Activated B cell treated with CpG ODN at 0.5 μM for 24 hours (primary cell): ENCODE results near the gene PGBD5. TPM values are rescaled to one million over a fixed set of nuclear protein-coding genes. Genes with fewer than 3 reads are reported as not detected.

ENCODE experiments used
- ATAC-seq: fragments of 200-7000 bp; cut with Tn5 transposase; one replicate; pipeline ENCODE4 v1.10.0; 2021; ENCODE audit warnings: low read depth, mild to moderate bottlenecking, moderate library complexity
- CTCF ChIA-PET: fragments of 350-600 bp; sonication (Branson Sonifier 250); formaldehyde crosslinking; loops from one replicate; lab custom pipeline; 2021; ENCODE audit warnings: antibody characterized with exemption; lab: Charles Lee
- POLR2A ChIA-PET: fragments of 350-600 bp; sonication (Branson Sonifier 250); formaldehyde crosslinking; loops from one replicate; lab custom pipeline; 2021; ENCODE audit warnings: antibody characterized with exemption; lab: Charles Lee
- DNase-seq: peaks from one replicate; pipeline ENCODE4 v3.0.0; 2022
- H3K27ac Mint-ChIP-seq: one replicate; pipeline ENCODE4 v1.8.0; 2020; ENCODE audit warnings: mixed read lengths
- H3K27me3 Mint-ChIP-seq: one replicate; pipeline ENCODE4 v1.8.0; 2021; ENCODE audit warnings: mixed read lengths
- H3K36me3 Mint-ChIP-seq: one replicate; pipeline ENCODE4 v1.8.0; 2021; ENCODE audit warnings: low read depth, mixed read lengths
- H3K4me1 Mint-ChIP-seq: one replicate; pipeline ENCODE4 v1.8.0; 2021; ENCODE audit warnings: mixed read lengths
- H3K4me3 Mint-ChIP-seq: one replicate; pipeline ENCODE4 v1.8.0; 2020; ENCODE audit warnings: mild to moderate bottlenecking, mixed read lengths
- H3K9me3 Mint-ChIP-seq: one replicate; pipeline ENCODE4 v1.8.0; 2020; ENCODE audit warnings: mixed read lengths
- intact Hi-C: fragments of 100-400 bp; cut with micrococcal nuclease; formaldehyde crosslinking; loops from one replicate; pipeline ENCODE4 v1.15.1; 2024
- total RNA-seq: library from RNA; stranded (reverse); gene quantifications from 2 replicates; pipeline ENCODE4 v1.2.3, GENCODE V29; 2022
- TF ChIP-seq, protein P1 (sequence below): fragments of 200-600 bp; IDR thresholded peaks from one replicate; pipeline ENCODE4 v1.8.0; 2022; ENCODE audit warnings: antibody characterized with exemption, mild to moderate bottlenecking

The PGBD5 gene
- total RNA-seq, 1 donor from 2014 or later = not detected

DNA sequence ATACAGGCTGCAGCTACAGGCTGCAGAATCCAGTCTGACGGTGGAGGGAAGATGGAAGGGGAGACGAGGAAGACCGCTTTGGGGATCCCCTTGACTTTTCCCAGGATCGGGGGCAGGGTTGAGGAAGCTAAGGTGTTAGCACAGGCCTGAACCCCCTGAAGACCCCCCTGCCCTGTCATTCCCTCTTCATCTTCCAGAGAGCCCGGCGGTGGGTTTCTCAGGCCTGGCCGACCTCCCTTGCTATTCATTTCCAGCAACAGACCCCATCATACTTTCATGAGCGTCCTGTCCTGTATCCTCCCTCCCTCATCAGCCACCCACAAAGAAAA, 112.0 kb downstream of the PGBD5 start:
- H3K4me1 Mint-ChIP-seq = peaks cover 3% of the 10 kb centered on the region

DNA sequence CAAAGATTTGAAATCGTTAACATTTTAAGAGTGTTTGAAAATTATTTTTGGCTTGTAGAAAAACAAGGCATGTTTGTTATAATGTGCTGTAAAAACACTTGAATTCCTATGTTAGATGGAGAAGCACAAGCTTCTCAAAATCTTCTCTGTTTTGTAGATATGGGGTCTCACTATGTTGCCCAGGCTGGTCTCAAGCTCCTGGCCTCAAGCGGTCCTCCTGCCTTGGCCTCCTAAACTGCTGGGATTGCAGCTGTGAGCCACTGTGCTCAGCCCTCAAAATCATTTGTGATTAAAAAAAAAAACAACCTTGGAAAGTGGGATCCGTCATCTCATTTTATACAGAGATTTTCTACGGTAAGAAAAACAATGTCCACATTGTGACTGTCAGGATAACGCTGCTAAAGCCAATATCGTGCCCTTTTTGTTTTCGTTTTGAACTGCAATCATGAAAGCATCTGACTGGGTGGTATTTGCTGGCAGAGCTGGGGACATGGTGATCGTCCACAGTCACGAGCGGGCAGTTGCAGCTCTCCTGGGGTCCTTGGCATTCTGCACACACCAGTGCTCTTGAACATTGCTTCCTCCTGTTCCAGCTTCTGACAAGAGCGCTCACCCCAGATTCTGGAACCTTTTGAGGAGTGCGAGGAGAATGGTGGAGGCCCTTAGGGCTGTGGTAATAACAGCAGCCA, 112.5 kb downstream of the PGBD5 start:
- H3K36me3 Mint-ChIP-seq = no peaks in the 10 kb centered on the region
- H3K4me3 Mint-ChIP-seq = no peak overlapping the region
- ATAC-seq = no peak
- POLR2A ChIA-PET = no interaction called here
- no peak for DNase-seq
- H3K9me3 Mint-ChIP-seq = no peaks in the 10 kb centered on the region
- no peak overlapping the region for H3K27ac Mint-ChIP-seq
- TF ChIP-seq, protein P1, sequence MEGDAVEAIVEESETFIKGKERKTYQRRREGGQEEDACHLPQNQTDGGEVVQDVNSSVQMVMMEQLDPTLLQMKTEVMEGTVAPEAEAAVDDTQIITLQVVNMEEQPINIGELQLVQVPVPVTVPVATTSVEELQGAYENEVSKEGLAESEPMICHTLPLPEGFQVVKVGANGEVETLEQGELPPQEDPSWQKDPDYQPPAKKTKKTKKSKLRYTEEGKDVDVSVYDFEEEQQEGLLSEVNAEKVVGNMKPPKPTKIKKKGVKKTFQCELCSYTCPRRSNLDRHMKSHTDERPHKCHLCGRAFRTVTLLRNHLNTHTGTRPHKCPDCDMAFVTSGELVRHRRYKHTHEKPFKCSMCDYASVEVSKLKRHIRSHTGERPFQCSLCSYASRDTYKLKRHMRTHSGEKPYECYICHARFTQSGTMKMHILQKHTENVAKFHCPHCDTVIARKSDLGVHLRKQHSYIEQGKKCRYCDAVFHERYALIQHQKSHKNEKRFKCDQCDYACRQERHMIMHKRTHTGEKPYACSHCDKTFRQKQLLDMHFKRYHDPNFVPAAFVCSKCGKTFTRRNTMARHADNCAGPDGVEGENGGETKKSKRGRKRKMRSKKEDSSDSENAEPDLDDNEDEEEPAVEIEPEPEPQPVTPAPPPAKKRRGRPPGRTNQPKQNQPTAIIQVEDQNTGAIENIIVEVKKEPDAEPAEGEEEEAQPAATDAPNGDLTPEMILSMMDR = no peak
- intact Hi-C loops = loop anchor here (5.0 kb wide), 2 partner anchors 756 to 1651 kb away; partner anchors contain the start of gene ABCB10
- peaks cover 3% of the 10 kb centered on the region for H3K4me1 Mint-ChIP-seq
- CTCF ChIA-PET = interaction anchor here (1.2 to 11.6 kb wide), 2 partner anchors 9 to 652 kb away, joined by 3 to 116 read pairs; no protein-coding TSS in a partner anchor
- H3K27me3 Mint-ChIP-seq = peaks cover 4% of the 10 kb centered on the region

More for the DNA sequence above, 112.0 kb downstream of the PGBD5 start:
- intact Hi-C loops = loop anchor here (5.0 kb wide), 2 partner anchors 757 to 1652 kb away; partner anchors contain the start of gene ABCB10
- H3K27me3 Mint-ChIP-seq = peaks cover 6% of the 10 kb centered on the region
- no peak overlapping the region for H3K27ac Mint-ChIP-seq
- H3K36me3 Mint-ChIP-seq = no peaks in the 10 kb centered on the region
- POLR2A ChIA-PET = no interaction called here
- H3K4me3 Mint-ChIP-seq = no peak overlapping the region
- H3K9me3 Mint-ChIP-seq = no peaks in the 10 kb centered on the region
- TF ChIP-seq, protein P1 = no peak
- DNase-seq (no peak), ATAC-seq (no peak)
- CTCF ChIA-PET = interaction anchor here (1.2 to 11.6 kb wide), 2 partner anchors 9 to 653 kb away, joined by 3 to 116 read pairs; no protein-coding TSS in a partner anchor

DNA sequence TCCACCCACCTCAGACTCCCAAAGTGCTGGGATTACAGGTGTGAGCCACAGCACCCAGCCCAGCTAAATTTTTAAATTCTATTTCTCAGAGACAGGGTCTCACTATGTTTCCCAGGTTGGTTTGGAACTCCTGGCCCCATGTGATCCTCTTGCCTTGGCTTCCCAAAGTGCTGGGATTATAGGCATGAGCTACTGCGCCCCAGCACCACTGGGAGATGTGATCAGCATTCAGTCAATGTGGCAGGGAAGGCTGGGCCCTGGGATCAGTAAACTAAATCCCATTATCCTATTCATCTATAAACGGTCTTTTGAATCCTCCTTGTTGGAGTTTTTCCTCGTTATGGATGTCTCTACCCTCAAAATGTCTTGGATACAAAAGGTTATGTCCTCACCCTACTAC, 113.5 kb downstream of the PGBD5 start:
- Mint-ChIP-seq H3K4me1 (peaks cover 3% of the 10 kb centered on the region), H3K9me3 (no peaks in the 10 kb centered on the region), H3K4me3 (no peak overlapping the region), H3K27me3 (peaks cover 4% of the 10 kb centered on the region), H3K27ac (no peak overlapping the region), H3K36me3 (no peaks in the 10 kb centered on the region)
- TF ChIP-seq, protein P1 = no peak
- ATAC-seq (no peak), DNase-seq (no peak)
- CTCF ChIA-PET = interaction anchor here (11.6 kb wide), 1 partner anchor 651 kb away, joined by 116 read pairs; no protein-coding TSS in a partner anchor
- POLR2A ChIA-PET = no interaction called here
- intact Hi-C loops = loop anchor here (5.0 kb wide), 2 partner anchors 755 to 1650 kb away; partner anchors contain the start of gene ABCB10

DNA sequence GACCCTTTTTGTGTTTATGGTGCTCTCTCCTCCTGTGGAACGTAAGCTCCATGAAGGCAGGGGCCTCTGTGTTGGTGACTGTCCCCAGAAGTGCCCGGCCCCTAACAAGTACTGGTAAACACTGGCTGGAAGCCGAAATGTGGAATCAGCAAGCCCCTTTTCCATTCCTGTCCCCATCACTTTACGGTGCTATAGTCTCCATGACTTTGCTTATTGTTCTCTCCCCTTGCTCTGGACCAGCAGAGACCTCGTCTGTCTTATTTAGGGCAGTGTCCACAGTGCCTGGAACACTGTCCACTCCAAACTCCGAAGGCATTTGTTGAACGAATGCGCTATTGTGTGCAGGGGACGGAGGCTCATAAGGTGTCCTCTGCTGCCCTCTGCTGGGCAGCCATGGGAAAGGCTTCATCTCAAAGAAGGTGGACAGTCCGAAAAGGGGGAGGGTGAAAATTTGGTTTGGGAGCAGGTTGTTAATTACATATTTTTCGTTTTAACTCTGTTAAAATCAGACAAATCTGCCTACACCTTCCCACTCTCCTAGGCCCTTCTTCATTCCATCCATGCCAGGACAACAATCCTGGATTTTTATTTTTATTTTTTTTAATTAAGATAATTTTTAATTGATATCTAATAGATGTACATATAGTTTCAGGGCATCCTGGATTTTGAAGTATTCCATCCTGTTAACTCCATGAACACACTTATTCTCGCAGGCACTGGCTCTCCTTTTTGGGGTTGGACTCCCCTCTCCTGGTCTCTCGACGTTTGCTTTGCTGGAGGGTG, 115.6 kb downstream of the PGBD5 start:
- intact Hi-C loops = loop anchor here (1.0 to 5.0 kb wide), 7 partner anchors 338 to 1648 kb away; partner anchors contain the start of gene ABCB10
- DNase-seq (peak; percentile 64), ATAC-seq (peak; percentile 80)
- CTCF ChIA-PET = interaction anchor here (0.6 to 11.6 kb wide), 5 partner anchors 9 to 649 kb away, joined by 3 to 116 read pairs (median 3); no protein-coding TSS in a partner anchor
- Mint-ChIP-seq H3K4me1 (peaks cover 17% of the 10 kb centered on the region), H3K9me3 (no peaks in the 10 kb centered on the region), H3K27me3 (peaks cover 4% of the 10 kb centered on the region), H3K27ac (no peak overlapping the region), H3K36me3 (no peaks in the 10 kb centered on the region), H3K4me3 (no peak overlapping the region)
- POLR2A ChIA-PET = no interaction called here
- TF ChIP-seq, protein P1 = peak; percentile 89
